Panc1 (cell line): ENCODE data around the gene PLSCR3. TPM values are rescaled to one million over a fixed set of nuclear protein-coding genes. Genes with fewer than 3 reads are reported as not detected.

Experiments used
- ATAC-seq: fragments of 200-7000 bp; cut with Tn5 transposase; 2 replicates; pipeline ENCODE4 v1.9.1; 2020; ENCODE audit warnings: mild to moderate bottlenecking, moderate library complexity
- BruUV-seq: library from RNA; stranded (reverse); fragments of 400-500 nt; replicated peaks from 2 replicates; lab custom pipeline; 2021; lab: Mats Ljungman, UMichigan
- CTCF ChIA-PET: fragments of 300-600 bp; sonication (Branson Sonifier 250); formaldehyde crosslinking; loops from one replicate; lab custom pipeline; 2022; ENCODE audit warnings: antibody characterized with exemption; lab: Charles Lee
- POLR2A ChIA-PET: fragments of 300-600 bp; sonication (Branson Sonifier 250); formaldehyde crosslinking; loops from one replicate; lab custom pipeline; 2022; ENCODE audit warnings: antibody characterized with exemption; lab: Charles Lee
- DNase-seq: peaks from one replicate; pipeline ENCODE4 v3.0.0-alpha.2; 2010; ENCODE audit warnings: low read depth, low spot score
- H3K27ac ChIP-seq: 2 replicates; pipeline ENCODE4 v1.5.1; 2011; ENCODE audit warnings: mild to moderate bottlenecking, low read length, inconsistent platforms
- H3K27me3 ChIP-seq: fragments of 200-500 bp; sonication (Bioruptor generic); 2 replicates; pipeline ENCODE4 v1.6.0; 2014; ENCODE audit warnings: low read length, inconsistent platforms; ENCODE audit not compliant: control insufficient read depth, insufficient read depth
- H3K36me3 ChIP-seq: fragments of 200-500 bp; sonication (Bioruptor generic); 2 replicates; pipeline ENCODE4 v1.5.1; 2014; ENCODE audit warnings: inconsistent platforms, mild to moderate bottlenecking, low read length, moderate library complexity; ENCODE audit not compliant: control insufficient read depth, insufficient read depth
- H3K4me1 ChIP-seq: 2 replicates; pipeline ENCODE4 v1.5.1; 2011; ENCODE audit warnings: inconsistent platforms, mild to moderate bottlenecking, low read length, moderate library complexity; ENCODE audit not compliant: control insufficient read depth, insufficient read depth
- H3K4me3 ChIP-seq, 2 experiments: 2 replicates each; pipeline ENCODE4 v1.5.1; 2011 to 2012; ENCODE audit warnings: low read depth in 2 of 2, low read length in 2 of 2, mild to moderate bottlenecking in 2 of 2, inconsistent platforms in 1 of 2, moderate library complexity in 1 of 2
- H3K9me3 ChIP-seq: fragments of 200-500 bp; sonication (Bioruptor generic); 2 replicates; pipeline ENCODE4 v1.5.1; 2014; ENCODE audit warnings: low read depth, mild to moderate bottlenecking, inconsistent platforms, low read length, moderate library complexity; ENCODE audit not compliant: control insufficient read depth, insufficient read depth
- POLR2AphosphoS5 ChIP-seq: IDR thresholded peaks from 2 replicates; pipeline ENCODE4 v1.6.1; 2012; ENCODE audit warnings: mild to moderate bottlenecking, low read depth, low read length, moderate library complexity
- SIN3A ChIP-seq: IDR thresholded peaks from 2 replicates; pipeline ENCODE4 v1.6.1; 2012; ENCODE audit warnings: low read depth, mild to moderate bottlenecking, low read length, moderate library complexity, borderline replicate concordance; ENCODE audit not compliant: insufficient read depth
- TCF7L2 ChIP-seq: IDR thresholded peaks from 2 replicates; pipeline ENCODE4 v1.6.1; 2011; ENCODE audit warnings: mild to moderate bottlenecking, low read depth, low read length, inconsistent platforms
- in situ Hi-C: cut with HindIII; loops from 2 replicates; pipeline ENCODE4 v1.10.0; 2016; ENCODE audit warnings: low sequenced_read_pairs, low pct_unique_long_range_greater_than_20kb
- intact Hi-C: fragments of 100-400 bp; cut with micrococcal nuclease; formaldehyde crosslinking; loops from one replicate; pipeline ENCODE4 v1.10.0; 2022; ENCODE audit not compliant: unreplicated experiment
- total RNA-seq: library from RNA; stranded (reverse); gene quantifications from one replicate; pipeline ENCODE4 v1.2.1, GENCODE V29; 2021; ENCODE audit not compliant: unreplicated experiment
- TF ChIP-seq, protein P1 (sequence below), 2 experiments: IDR thresholded peaks; 2 replicates each; pipeline ENCODE4 v1.6.1; 2011 to 2012; ENCODE audit warnings: low read depth in 2 of 2, control low read depth in 1 of 2, low read length in 1 of 2, mild to moderate bottlenecking in 1 of 2, moderate library complexity in 1 of 2; ENCODE audit not compliant: insufficient read depth in 1 of 2
- TF ChIP-seq, protein P2 (sequence below): fragments of 450-650 bp; IDR thresholded peaks from 2 replicates; pipeline ENCODE4 v1.5.1; 2017; ENCODE audit warnings: mild to moderate bottlenecking

PLSCR3 gene
- total RNA-seq, 1 experiment from 2014 or later, result 32.0 TPM

DNA sequence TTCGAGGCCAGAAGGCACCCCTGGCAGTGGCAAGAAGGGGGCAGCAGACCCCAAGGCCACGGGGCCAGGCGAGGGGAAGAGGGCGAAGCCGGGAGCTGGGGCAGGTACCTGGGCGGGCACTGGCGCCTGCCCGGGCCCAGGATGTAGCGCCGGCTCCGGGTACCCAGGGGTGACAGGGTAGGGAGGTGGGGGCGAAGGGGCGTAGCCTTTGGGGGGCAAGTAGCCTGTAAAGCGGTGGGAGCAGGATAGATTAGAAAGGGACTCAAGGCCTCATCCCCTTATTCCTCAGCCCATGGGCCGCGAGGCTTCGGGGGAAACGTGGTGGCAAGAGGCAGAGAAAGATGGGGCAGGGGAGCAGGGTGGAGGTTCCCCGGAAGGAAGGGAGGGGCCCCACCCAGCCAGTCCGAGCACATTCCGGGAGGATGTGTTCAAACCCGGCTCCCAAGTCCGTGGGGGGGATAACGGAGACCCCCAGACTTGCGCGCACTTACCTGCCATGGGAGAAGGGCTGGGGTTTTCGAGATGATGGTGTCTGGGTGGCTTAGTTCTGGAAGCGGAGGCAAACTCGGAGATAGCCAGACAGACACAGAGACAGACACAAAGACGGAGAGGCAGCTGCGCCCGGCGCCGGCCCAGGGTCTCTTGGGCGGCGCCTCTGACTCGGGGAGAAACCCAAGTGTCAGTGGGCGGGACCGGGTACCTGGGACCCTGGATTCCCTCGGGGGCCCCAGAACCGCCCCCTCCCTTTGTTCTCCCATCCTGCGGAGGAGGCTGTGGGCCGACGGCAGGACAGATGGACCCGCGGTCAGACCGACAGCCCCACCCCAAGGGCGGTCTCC is 493 bp downstream of the PLSCR3 start:
- in situ Hi-C loops (no loop called here), intact Hi-C loops (no loop called here)
- H3K27ac ChIP-seq, result peak overlapping the region; percentile 73
- no peaks in the 10 kb centered on the region for H3K36me3 ChIP-seq
- peak overlapping the region; percentile 71 to 82 for H3K4me3 ChIP-seq
- TF ChIP-seq TCF7L2, result no peak
- TF ChIP-seq, protein P1, sequence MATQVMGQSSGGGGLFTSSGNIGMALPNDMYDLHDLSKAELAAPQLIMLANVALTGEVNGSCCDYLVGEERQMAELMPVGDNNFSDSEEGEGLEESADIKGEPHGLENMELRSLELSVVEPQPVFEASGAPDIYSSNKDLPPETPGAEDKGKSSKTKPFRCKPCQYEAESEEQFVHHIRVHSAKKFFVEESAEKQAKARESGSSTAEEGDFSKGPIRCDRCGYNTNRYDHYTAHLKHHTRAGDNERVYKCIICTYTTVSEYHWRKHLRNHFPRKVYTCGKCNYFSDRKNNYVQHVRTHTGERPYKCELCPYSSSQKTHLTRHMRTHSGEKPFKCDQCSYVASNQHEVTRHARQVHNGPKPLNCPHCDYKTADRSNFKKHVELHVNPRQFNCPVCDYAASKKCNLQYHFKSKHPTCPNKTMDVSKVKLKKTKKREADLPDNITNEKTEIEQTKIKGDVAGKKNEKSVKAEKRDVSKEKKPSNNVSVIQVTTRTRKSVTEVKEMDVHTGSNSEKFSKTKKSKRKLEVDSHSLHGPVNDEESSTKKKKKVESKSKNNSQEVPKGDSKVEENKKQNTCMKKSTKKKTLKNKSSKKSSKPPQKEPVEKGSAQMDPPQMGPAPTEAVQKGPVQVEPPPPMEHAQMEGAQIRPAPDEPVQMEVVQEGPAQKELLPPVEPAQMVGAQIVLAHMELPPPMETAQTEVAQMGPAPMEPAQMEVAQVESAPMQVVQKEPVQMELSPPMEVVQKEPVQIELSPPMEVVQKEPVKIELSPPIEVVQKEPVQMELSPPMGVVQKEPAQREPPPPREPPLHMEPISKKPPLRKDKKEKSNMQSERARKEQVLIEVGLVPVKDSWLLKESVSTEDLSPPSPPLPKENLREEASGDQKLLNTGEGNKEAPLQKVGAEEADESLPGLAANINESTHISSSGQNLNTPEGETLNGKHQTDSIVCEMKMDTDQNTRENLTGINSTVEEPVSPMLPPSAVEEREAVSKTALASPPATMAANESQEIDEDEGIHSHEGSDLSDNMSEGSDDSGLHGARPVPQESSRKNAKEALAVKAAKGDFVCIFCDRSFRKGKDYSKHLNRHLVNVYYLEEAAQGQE (IDR thresholded peaks at IDR 0.05; ENCODE audit: insufficient read depth in 1 of 2, low read depth in 2 of 2, low read length in 1 of 2), result no peak
- no peak for TF ChIP-seq POLR2AphosphoS5
- TF ChIP-seq SIN3A, result 0 out of 2 replicates have a peak, but pooled peaks have one; percentile 49
- TF ChIP-seq, protein P2, sequence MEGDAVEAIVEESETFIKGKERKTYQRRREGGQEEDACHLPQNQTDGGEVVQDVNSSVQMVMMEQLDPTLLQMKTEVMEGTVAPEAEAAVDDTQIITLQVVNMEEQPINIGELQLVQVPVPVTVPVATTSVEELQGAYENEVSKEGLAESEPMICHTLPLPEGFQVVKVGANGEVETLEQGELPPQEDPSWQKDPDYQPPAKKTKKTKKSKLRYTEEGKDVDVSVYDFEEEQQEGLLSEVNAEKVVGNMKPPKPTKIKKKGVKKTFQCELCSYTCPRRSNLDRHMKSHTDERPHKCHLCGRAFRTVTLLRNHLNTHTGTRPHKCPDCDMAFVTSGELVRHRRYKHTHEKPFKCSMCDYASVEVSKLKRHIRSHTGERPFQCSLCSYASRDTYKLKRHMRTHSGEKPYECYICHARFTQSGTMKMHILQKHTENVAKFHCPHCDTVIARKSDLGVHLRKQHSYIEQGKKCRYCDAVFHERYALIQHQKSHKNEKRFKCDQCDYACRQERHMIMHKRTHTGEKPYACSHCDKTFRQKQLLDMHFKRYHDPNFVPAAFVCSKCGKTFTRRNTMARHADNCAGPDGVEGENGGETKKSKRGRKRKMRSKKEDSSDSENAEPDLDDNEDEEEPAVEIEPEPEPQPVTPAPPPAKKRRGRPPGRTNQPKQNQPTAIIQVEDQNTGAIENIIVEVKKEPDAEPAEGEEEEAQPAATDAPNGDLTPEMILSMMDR, result no peak
- CTCF ChIA-PET, result interaction anchor here (0.7 kb wide), 1 partner anchor 38 kb away, joined by 4 read pairs; no protein-coding TSS in a partner anchor
- POLR2A ChIA-PET, result interaction anchor here (0.6 kb wide), 2 partner anchors 12 to 42 kb away, joined by 3 read pairs; partner anchors contain the start of gene TMEM102
- H3K4me1 ChIP-seq, result no peaks in the 10 kb centered on the region
- BruUV-seq, result no TSS peak
- ATAC-seq (peak; percentile 52), DNase-seq (no peak)
- H3K27me3 ChIP-seq, result no peaks in the 10 kb centered on the region
- H3K9me3 ChIP-seq, result no peaks in the 10 kb centered on the region

DNA sequence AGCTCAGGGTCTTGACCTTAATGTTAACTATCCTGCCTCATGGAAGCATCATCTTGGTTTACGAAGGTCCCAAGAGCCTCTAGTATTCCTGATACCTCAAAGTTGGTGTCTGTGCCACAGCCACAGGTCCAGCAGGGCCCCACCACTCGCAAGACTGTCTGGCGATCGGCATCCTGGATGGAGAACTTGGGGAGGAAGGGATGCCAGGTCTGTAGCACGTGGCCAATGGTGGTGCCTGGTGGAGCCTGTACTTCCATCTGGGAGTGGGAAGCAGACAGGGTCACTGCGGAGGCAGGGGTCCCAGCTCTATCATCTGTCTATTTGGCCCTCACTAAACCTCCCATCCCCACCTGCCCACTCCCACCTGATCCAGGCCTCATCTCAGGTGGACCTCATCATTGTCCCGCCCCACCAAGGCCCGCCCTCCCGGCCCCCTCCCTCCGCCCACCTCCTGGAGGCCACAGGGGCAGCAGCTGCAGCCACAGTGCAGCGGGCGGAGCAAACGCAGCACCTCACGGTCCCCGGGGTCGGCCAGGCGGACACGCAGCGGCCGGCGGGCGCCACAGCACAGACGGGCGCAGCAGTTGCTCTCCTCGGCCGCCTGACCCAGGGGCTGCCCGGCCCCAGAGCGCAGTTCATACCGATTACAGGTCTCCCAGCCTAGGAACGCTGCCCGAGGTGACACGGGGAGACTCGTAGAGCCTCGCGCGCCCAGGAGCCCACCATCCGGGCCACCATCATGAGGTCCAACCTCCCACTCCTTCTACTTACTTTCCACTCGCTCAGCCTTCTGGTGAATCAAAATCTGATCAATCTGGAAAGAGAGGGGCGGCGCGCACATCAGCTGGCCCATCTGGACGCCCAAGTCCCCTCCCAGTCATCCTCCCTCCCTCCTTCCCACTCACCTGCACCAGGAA is 1.4 kb downstream of the PLSCR3 start:
- in situ Hi-C loops, result no loop called here
- Histone ChIP-seq H3K27me3 (no peaks in the 10 kb centered on the region), H3K4me3 (peak overlapping the region; percentile 71 to 82), H3K27ac (peak overlapping the region; percentile 73; the same call in 1 of the 2 replicates), H3K9me3 (no peaks in the 10 kb centered on the region), H3K36me3 (no peaks in the 10 kb centered on the region), H3K4me1 (no peaks in the 10 kb centered on the region)
- BruUV-seq, result no TSS peak
- ChIA-PET POLR2A (no interaction called here), CTCF (no interaction called here)
- ATAC-seq (no peak), DNase-seq (no peak)
- no peak for TF ChIP-seq SIN3A
- TF ChIP-seq, protein P2, result no peak
- TF ChIP-seq TCF7L2, result no peak
- TF ChIP-seq, protein P1 (IDR thresholded peaks at IDR 0.05; ENCODE audit: insufficient read depth in 1 of 2, low read depth in 2 of 2, low read length in 1 of 2), result no peak
- TF ChIP-seq POLR2AphosphoS5, result no peak
- intact Hi-C loops, result no loop called here
